HepG2 (cell line): ENCODE data around the gene MAPK13. TPM values are rescaled to one million over a fixed set of nuclear protein-coding genes. Genes with fewer than 3 reads are reported as not detected.

Source experiments
- ARID2 ChIP-seq: sonication (generic); formaldehyde crosslinking; IDR thresholded peaks from 2 replicates; pipeline ENCODE4 v1.8.1; 2022; ENCODE audit warnings: mild to moderate bottlenecking, missing genetic modification reagents, borderline replicate concordance
- ERF ChIP-seq: IDR thresholded peaks from 2 replicates; pipeline ENCODE4 v1.6.1; 2018; ENCODE audit warnings: missing biosample characterization, missing genetic modification reagents
- FOXM1 ChIP-seq: sonication (generic); formaldehyde crosslinking; IDR thresholded peaks from 2 replicates; pipeline ENCODE4 v1.5.0; 2020; ENCODE audit warnings: missing genetic modification reagents
- HBP1 ChIP-seq: IDR thresholded peaks from 2 replicates; pipeline ENCODE4 v1.6.1; 2016; ENCODE audit warnings: low read depth, control low read depth
- HCFC1 ChIP-seq: fragments of 150-350 bp; IDR thresholded peaks from 2 replicates; pipeline ENCODE4 v1.6.1; 2014; ENCODE audit warnings: low read depth, low read length
- HNRNPUL1 ChIP-seq: fragments of 200-400 bp; formaldehyde crosslinking; IDR thresholded peaks from 2 replicates; pipeline ENCODE4 v1.6.1; 2017; ENCODE audit warnings: low read depth, mild to moderate bottlenecking, low read length, moderate library complexity
- MZF1 ChIP-seq: sonication (generic); formaldehyde crosslinking; IDR thresholded peaks from 2 replicates; pipeline ENCODE4 v1.8.1; 2023; ENCODE audit warnings: mild to moderate bottlenecking, missing genetic modification reagents, borderline replicate concordance
- NAIF1 ChIP-seq: sonication (generic); formaldehyde crosslinking; IDR thresholded peaks from 2 replicates; pipeline ENCODE4 v1.5.0; 2020; ENCODE audit warnings: mild to moderate bottlenecking, missing genetic modification reagents, borderline replicate concordance
- NFE2L1 ChIP-seq: sonication (generic); formaldehyde crosslinking; IDR thresholded peaks from 2 replicates; pipeline ENCODE4 v1.4.0; 2020; ENCODE audit warnings: missing genetic modification reagents, mild to moderate bottlenecking, borderline replicate concordance
- PATZ1 ChIP-seq: sonication (generic); formaldehyde crosslinking; IDR thresholded peaks from 2 replicates; pipeline ENCODE4 v1.4.0; 2020; ENCODE audit warnings: missing genetic modification reagents
- PHF20 ChIP-seq: sonication (generic); formaldehyde crosslinking; IDR thresholded peaks from 2 replicates; pipeline ENCODE4 v1.5.0; 2020; ENCODE audit warnings: mild to moderate bottlenecking, missing genetic modification reagents
- POLR2A ChIP-seq, 2 experiments: IDR thresholded peaks; 2 replicates each; pipeline ENCODE4 v1.6.1; 2011; ENCODE audit warnings: low read depth in 2 of 2, low read length in 2 of 2, mild to moderate bottlenecking in 1 of 2, moderate library complexity in 1 of 2; ENCODE audit not compliant: insufficient read depth in 1 of 2
- RNF2 ChIP-seq: fragments of 450-650 bp; conservative IDR thresholded peaks from 2 replicates; pipeline ENCODE4 v1.6.1; 2016; ENCODE audit warnings: low read depth
- SETDB1 ChIP-seq: sonication (generic); formaldehyde crosslinking; IDR thresholded peaks from 2 replicates; pipeline ENCODE4 v1.5.1; 2020; ENCODE audit warnings: missing genetic modification reagents, mild to moderate bottlenecking, borderline replicate concordance
- SIX1 ChIP-seq: sonication (generic); formaldehyde crosslinking; IDR thresholded peaks from 2 replicates; pipeline ENCODE4 v1.4.0; 2020; ENCODE audit warnings: missing genetic modification reagents, borderline replicate concordance
- TARDBP ChIP-seq: sonication (generic); formaldehyde crosslinking; IDR thresholded peaks from 2 replicates; pipeline ENCODE4 v1.8.0; 2022; ENCODE audit warnings: mild to moderate bottlenecking, missing genetic modification reagents
- TERF1 ChIP-seq: sonication (generic); formaldehyde crosslinking; IDR thresholded peaks from 2 replicates; pipeline ENCODE4 v1.8.0; 2022; ENCODE audit warnings: mild to moderate bottlenecking, missing genetic modification reagents, moderate library complexity
- U2AF1 ChIP-seq: fragments of 200-400 bp; formaldehyde crosslinking; optimal IDR thresholded peaks from 2 replicates; pipeline ENCODE3; 2017; ENCODE audit warnings: mild to moderate bottlenecking, low read depth, low read length
- ZNF101 ChIP-seq: sonication (generic); formaldehyde crosslinking; IDR thresholded peaks from 2 replicates; pipeline ENCODE4 v1.4.0; 2020; ENCODE audit warnings: mild to moderate bottlenecking, low read depth, missing genetic modification reagents, borderline replicate concordance
- ZNF232 ChIP-seq: sonication (generic); formaldehyde crosslinking; IDR thresholded peaks from 2 replicates; pipeline ENCODE4 v1.4.0; 2020; ENCODE audit warnings: missing genetic modification reagents, borderline replicate concordance
- ZNF235 ChIP-seq: sonication (generic); formaldehyde crosslinking; IDR thresholded peaks from 2 replicates; pipeline ENCODE4 v1.8.1; 2023; ENCODE audit warnings: mild to moderate bottlenecking, missing genetic modification reagents, borderline replicate concordance
- ZNF597 ChIP-seq: sonication (generic); formaldehyde crosslinking; IDR thresholded peaks from 2 replicates; pipeline ENCODE4 v1.5.0; 2020; ENCODE audit warnings: missing genetic modification reagents
- ZNF674 ChIP-seq: sonication (generic); formaldehyde crosslinking; IDR thresholded peaks from 2 replicates; pipeline ENCODE4 v1.5.0; 2020; ENCODE audit warnings: low read depth, mild to moderate bottlenecking, missing genetic modification reagents
- ZNF75D ChIP-seq: sonication (generic); formaldehyde crosslinking; IDR thresholded peaks from 2 replicates; pipeline ENCODE4 v1.8.1; 2023; ENCODE audit warnings: missing genetic modification reagents, mild to moderate bottlenecking, borderline replicate concordance
- ZSCAN31 ChIP-seq: sonication (generic); formaldehyde crosslinking; IDR thresholded peaks from 2 replicates; pipeline ENCODE4 v1.5.0; 2020; ENCODE audit warnings: low read depth, mild to moderate bottlenecking, missing genetic modification reagents
- polyA plus RNA-seq, 8 experiments: library from polyadenylated mRNA; depleted of rRNA in 3 of 8; stranded (reverse) in 7 of 8; unstranded in 1 of 8; fragments of >200 nt; fragmentation: Illumina TruSeq in 4 of 8; extraction: Trizol in 4 of 8; gene quantifications; 2 replicates each; pipeline versions ENCODE4 v1.2.1 to v1.2.3, GENCODE V29; 2011 to 2016; ENCODE audit warnings: low read depth in 4 of 8, missing spikeins in 1 of 8, mixed read lengths in 1 of 8; ENCODE audit not compliant: insufficient read depth in 1 of 8
- total RNA-seq, 5 experiments: library from RNA; depleted of rRNA; stranded (reverse); fragments of >200 nt; fragmentation: Illumina TruSeq; extraction: Trizol; gene quantifications; 2 replicates each; pipeline ENCODE4 v1.2.3, GENCODE V29; 2016; ENCODE audit warnings: low read depth in 1 of 5

MAPK13 gene
- total and polyA plus RNA-seq, 2 of the 13 experiments (the other 11 are each of a cell fraction or from before 2014, with no cell fraction given): 12.7 to 43.4 TPM

GRCh38 chr6:36123270-36124139, 6.8 kb upstream of the MAPK13 start (continued):
- TF ChIP-seq NAIF1 (CRISPR knock-in tag): no peak
- TF ChIP-seq HNRNPUL1: no peak
- no peak for TF ChIP-seq POLR2A (IDR thresholded peaks at IDR 0.05; ENCODE audit: insufficient read depth in 1 of 2, low read depth in 2 of 2, low read length in 2 of 2)
- 0 out of 2 replicates have a peak, but pooled peaks have one; percentile 11 for TF ChIP-seq MZF1
- TF ChIP-seq SETDB1: no peak
- TF ChIP-seq ZNF75D (CRISPR knock-in tag): no peak
- no peak for TF ChIP-seq ERF
- no peak; the same call in 1 of the 2 replicates for TF ChIP-seq PATZ1 (CRISPR knock-in tag)
- TF ChIP-seq SIX1: no peak
- no peak for TF ChIP-seq ZNF674
- TF ChIP-seq PHF20: no peak
- no peak for TF ChIP-seq U2AF1
- TF ChIP-seq NFE2L1 (CRISPR knock-in tag): no peak
- no peak for TF ChIP-seq HBP1
- no peak for TF ChIP-seq RNF2
- no peak for TF ChIP-seq ZSCAN31 (CRISPR knock-in tag)
- peak; percentile 54; the same call in 1 of the 2 replicates for TF ChIP-seq ZNF101 (CRISPR knock-in tag)
- no peak for TF ChIP-seq ZNF232 (CRISPR knock-in tag)
- TF ChIP-seq FOXM1: no peak
- TF ChIP-seq TARDBP: 0 out of 2 replicates have a peak, but pooled peaks have one; percentile 38
- TF ChIP-seq HCFC1: no peak
- no peak for TF ChIP-seq ZNF235 (CRISPR knock-in tag)
- TF ChIP-seq ZNF597 (CRISPR knock-in tag): no peak
- no peak for TF ChIP-seq ARID2
- no peak for TF ChIP-seq TERF1 (CRISPR knock-in tag)
